Measurements from ENCODE around the gene SPTBN4.
"Not testable (repeated sequence)": the region's sequence is repeated elsewhere in the genome, so short reads cannot be mapped to it uniquely, and the experiment has no call there.

GRCh38 chr19:40521900-40522299 lies 55.1 kb downstream of the SPTBN4 start:
- TF ChIP-seq CTCF, POLR2A (IDR thresholded peaks at IDR 0.05): not testable (repeated sequence)

Data from body of pancreas (tissue), 4 donors.